ENCODE results near the gene RHO. TPM values are rescaled to one million over a fixed set of nuclear protein-coding genes. Genes with fewer than 3 reads are reported as not detected.
"Not testable (repeated sequence)": the region's sequence is repeated elsewhere in the genome, so short reads cannot be mapped to it uniquely, and the experiment has no call there.

The RHO gene
- total RNA-seq, 2 experiments from 2014 or later, result not detected

GRCh38 chr3:129491794-129492193 is 36.6 kb upstream of the RHO start:
- Mint-ChIP-seq H3K4me1 (no peaks in the 10 kb centered on the region), H3K27me3 (no peaks in the 10 kb centered on the region), H3K27ac (no peak overlapping the region), H3K9me3 (ENCODE audit: low read depth) (no peaks in the 10 kb centered on the region), H3K36me3 (no peaks in the 10 kb centered on the region), H3K4me3 (no peak overlapping the region)
- ATAC-seq (no peak), DNase-seq (no peak)
- CTCF ChIA-PET, result interaction anchor here (0.6 to 3.3 kb wide), 2 partner anchors 117 to 135 kb away, joined by 3 to 28 read pairs; no protein-coding TSS in a partner anchor

- CTCF ChIA-PET, result interaction anchor here (1.0 to 3.3 kb wide), 3 partner anchors 18 to 134 kb away, joined by 3 to 28 read pairs (median 3); no protein-coding TSS in a partner anchor
- Mint-ChIP-seq H3K27ac (no peak overlapping the region), H3K36me3 (no peaks in the 10 kb centered on the region), H3K27me3 (no peaks in the 10 kb centered on the region), H3K9me3 (ENCODE audit: low read depth) (no peaks in the 10 kb centered on the region), H3K4me1 (no peaks in the 10 kb centered on the region), H3K4me3 (no peak overlapping the region)
- ATAC-seq, result no peak
- DNase-seq, result no peak
These were observed 35.7 kb upstream of the RHO start for GRCh38 chr3:129492691-129493090.

- Mint-ChIP-seq H3K36me3 (no peaks in the 10 kb centered on the region), H3K4me3 (no peak overlapping the region), H3K4me1 (no peaks in the 10 kb centered on the region), H3K9me3 (ENCODE audit: low read depth) (no peaks in the 10 kb centered on the region), H3K27ac (no peak overlapping the region), H3K27me3 (no peaks in the 10 kb centered on the region)
- ATAC-seq (no peak), DNase-seq (no peak)
- CTCF ChIA-PET, result interaction anchor here (1.0 to 1.5 kb wide), 2 partner anchors 18 to 24 kb away, joined by 3 read pairs; no protein-coding TSS in a partner anchor
These were observed 35.2 kb upstream of the RHO start for GRCh38 chr3:129493206-129493605.

- H3K4me1 Mint-ChIP-seq; CTCF ChIA-PET; H3K36me3 Mint-ChIP-seq; H3K27me3 Mint-ChIP-seq; DNase-seq; H3K4me3 Mint-ChIP-seq; H3K9me3 Mint-ChIP-seq (ENCODE audit: low read depth); H3K27ac Mint-ChIP-seq; ATAC-seq: not testable (repeated sequence)
These were observed 33.9 kb upstream of the RHO start for GRCh38 chr3:129494499-129494898.

GRCh38 chr3:129495006-129495639 is 33.3 kb upstream of the RHO start:
- H3K9me3 Mint-ChIP-seq (ENCODE audit: low read depth); DNase-seq; H3K36me3 Mint-ChIP-seq; CTCF ChIA-PET; H3K27me3 Mint-ChIP-seq; H3K27ac Mint-ChIP-seq; H3K4me3 Mint-ChIP-seq; H3K4me1 Mint-ChIP-seq; ATAC-seq: not testable (repeated sequence)

GRCh38 chr3:129497876-129498275 is 30.6 kb upstream of the RHO start:
- H3K27ac Mint-ChIP-seq; H3K27me3 Mint-ChIP-seq; H3K4me1 Mint-ChIP-seq; H3K36me3 Mint-ChIP-seq; DNase-seq; H3K9me3 Mint-ChIP-seq (ENCODE audit: low read depth); ATAC-seq; H3K4me3 Mint-ChIP-seq; CTCF ChIA-PET: not testable (repeated sequence)

GRCh38 chr3:129498603-129499488 is 29.6 kb upstream of the RHO start:
- H3K27ac Mint-ChIP-seq; ATAC-seq; H3K36me3 Mint-ChIP-seq; H3K9me3 Mint-ChIP-seq (ENCODE audit: low read depth); DNase-seq; CTCF ChIA-PET; H3K4me3 Mint-ChIP-seq; H3K4me1 Mint-ChIP-seq; H3K27me3 Mint-ChIP-seq: not testable (repeated sequence)

- H3K9me3 Mint-ChIP-seq (ENCODE audit: low read depth); ATAC-seq; DNase-seq; H3K4me3 Mint-ChIP-seq; H3K27me3 Mint-ChIP-seq; H3K27ac Mint-ChIP-seq; H3K36me3 Mint-ChIP-seq; H3K4me1 Mint-ChIP-seq; CTCF ChIA-PET: not testable (repeated sequence)
These were observed 28.7 kb upstream of the RHO start for GRCh38 chr3:129499604-129500333.

- Mint-ChIP-seq H3K27ac (no peak overlapping the region), H3K36me3 (no peaks in the 10 kb centered on the region), H3K4me1 (no peaks in the 10 kb centered on the region), H3K4me3 (no peak overlapping the region), H3K9me3 (ENCODE audit: low read depth) (no peaks in the 10 kb centered on the region), H3K27me3 (no peaks in the 10 kb centered on the region)
- CTCF ChIA-PET, result no interaction called here
- DNase-seq (no peak), ATAC-seq (no peak)
These were observed 28.1 kb upstream of the RHO start for GRCh38 chr3:129500334-129500658.

- DNase-seq, result no peak
- CTCF ChIA-PET, result no interaction called here
- H3K4me1 Mint-ChIP-seq, result no peaks in the 10 kb centered on the region
- no peak for ATAC-seq
- H3K4me3 Mint-ChIP-seq, result no peak overlapping the region
- H3K36me3 Mint-ChIP-seq, result no peaks in the 10 kb centered on the region
- H3K27ac Mint-ChIP-seq, result no peak overlapping the region
- H3K9me3 Mint-ChIP-seq (ENCODE audit: low read depth), result no peaks in the 10 kb centered on the region
- no peaks in the 10 kb centered on the region for H3K27me3 Mint-ChIP-seq
These were observed 26.8 kb upstream of the RHO start for GRCh38 chr3:129501630-129502029.

GRCh38 chr3:129502641-129503408 is 25.6 kb upstream of the RHO start:
- CTCF ChIA-PET, result no interaction called here
- Mint-ChIP-seq H3K27ac (no peak overlapping the region), H3K4me1 (no peaks in the 10 kb centered on the region), H3K9me3 (ENCODE audit: low read depth) (no peaks in the 10 kb centered on the region), H3K27me3 (no peaks in the 10 kb centered on the region), H3K36me3 (no peaks in the 10 kb centered on the region), H3K4me3 (no peak overlapping the region)
- no peak for ATAC-seq
- DNase-seq, result no peak

GRCh38 chr3:129503471-129504291 is 24.8 kb upstream of the RHO start:
- H3K27me3 Mint-ChIP-seq, result no peaks in the 10 kb centered on the region

More at GRCh38 chr3:129503471-129504291, 24.8 kb upstream of the RHO start:
- H3K27ac Mint-ChIP-seq, result no peak overlapping the region
- CTCF ChIA-PET, result no interaction called here
- no peaks in the 10 kb centered on the region for H3K36me3 Mint-ChIP-seq
- H3K9me3 Mint-ChIP-seq (ENCODE audit: low read depth), result no peaks in the 10 kb centered on the region
- H3K4me3 Mint-ChIP-seq, result no peak overlapping the region
- no peak for DNase-seq
- ATAC-seq, result no peak
- H3K4me1 Mint-ChIP-seq, result no peaks in the 10 kb centered on the region
